HFF-Myc (cell line): ENCODE measurements around the gene DEFB123.

Experiments used
- DNase-seq: peaks from one replicate; pipeline ENCODE4 v3.0.0-alpha.2; 2011; ENCODE audit warnings: low read depth; ENCODE audit errors: extremely low read depth
- H3K4me3 ChIP-seq: replicated peaks from 2 replicates; pipeline ENCODE4 v1.5.1; 2011; ENCODE audit warnings: low read depth, mild to moderate bottlenecking, control low read depth, low read length
- CTCF ChIP-seq: IDR thresholded peaks from 2 replicates; pipeline ENCODE4 v1.5.1; 2012; ENCODE audit warnings: mild to moderate bottlenecking, low read depth, low read length, control low read depth; ENCODE audit errors: missing control alignments

DEFB123 gene

GRCh38 chr20:31485450-31486339, 45.3 kb downstream of the DEFB123 start:
- no peak overlapping the region; the same call in 1 of the 2 replicates for H3K4me3 ChIP-seq
- no peak for DNase-seq
- no peak for TF ChIP-seq CTCF

- TF ChIP-seq CTCF, result no peak
Measured at GRCh38 chr20:31488115-31488514, 47.7 kb downstream of the DEFB123 start.

GRCh38 chr20:31489152-31489551, 48.7 kb downstream of the DEFB123 start:
- H3K4me3 ChIP-seq, result no peak overlapping the region
- no peak for DNase-seq
- TF ChIP-seq CTCF, result no peak

More at GRCh38 chr20:31488115-31488514, 47.7 kb downstream of the DEFB123 start:
- no peak overlapping the region for H3K4me3 ChIP-seq
- no peak for DNase-seq

GRCh38 chr20:31490752-31491151, 50.3 kb downstream of the DEFB123 start:
- H3K4me3 ChIP-seq, result no peak overlapping the region
- no peak for DNase-seq
- no peak for TF ChIP-seq CTCF

GRCh38 chr20:31494131-31494530, 53.7 kb downstream of the DEFB123 start:
- peak; percentile 58 for TF ChIP-seq CTCF
- no peak for DNase-seq
- no peak overlapping the region for H3K4me3 ChIP-seq

GRCh38 chr20:31496761-31497295, 56.4 kb downstream of the DEFB123 start:
- no peak for DNase-seq
- H3K4me3 ChIP-seq, result no peak overlapping the region
- TF ChIP-seq CTCF, result no peak
